HepG2 (cell line): ENCODE data around the gene ZNF670. TPM values are rescaled to one million over a fixed set of nuclear protein-coding genes. Genes with fewer than 3 reads are reported as not detected.

Source experiments
- AHDC1 ChIP-seq: sonication (generic); formaldehyde crosslinking; IDR thresholded peaks from 2 replicates; pipeline ENCODE4 v1.5.1; 2020; ENCODE audit warnings: mild to moderate bottlenecking, missing genetic modification reagents, borderline replicate concordance
- CBFB ChIP-seq: sonication (generic); formaldehyde crosslinking; IDR thresholded peaks from 2 replicates; pipeline ENCODE4 v1.4.0; 2020; ENCODE audit warnings: missing genetic modification reagents
- HMG20A ChIP-seq: IDR thresholded peaks from 2 replicates; pipeline ENCODE4 v1.6.1; 2016; ENCODE audit warnings: borderline replicate concordance
- JUND ChIP-seq: sonication (generic); formaldehyde crosslinking; IDR thresholded peaks from 2 replicates; pipeline ENCODE4 v1.8.0; 2022; ENCODE audit warnings: mild to moderate bottlenecking, missing genetic modification reagents
- KDM4B ChIP-seq: sonication (generic); formaldehyde crosslinking; IDR thresholded peaks from 2 replicates; pipeline ENCODE4 v1.4.0; 2020; ENCODE audit warnings: missing genetic modification reagents
- NFRKB ChIP-seq: fragments of 450-650 bp; IDR thresholded peaks from 2 replicates; pipeline ENCODE4 v1.6.1; 2017
- POLR2A ChIP-seq, 2 experiments: IDR thresholded peaks; 2 replicates each; pipeline ENCODE4 v1.6.1; 2011; ENCODE audit warnings: low read depth in 2 of 2, low read length in 2 of 2, mild to moderate bottlenecking in 1 of 2, moderate library complexity in 1 of 2; ENCODE audit not compliant: insufficient read depth in 1 of 2
- SATB2 ChIP-seq: sonication (generic); formaldehyde crosslinking; IDR thresholded peaks from 2 replicates; pipeline ENCODE4 v1.5.0; 2020; ENCODE audit warnings: missing genetic modification reagents
- SETDB1 ChIP-seq: sonication (generic); formaldehyde crosslinking; IDR thresholded peaks from 2 replicates; pipeline ENCODE4 v1.5.1; 2020; ENCODE audit warnings: missing genetic modification reagents, mild to moderate bottlenecking, borderline replicate concordance
- THYN1 ChIP-seq: sonication (generic); formaldehyde crosslinking; IDR thresholded peaks from 2 replicates; pipeline ENCODE4 v1.8.1; 2023; ENCODE audit warnings: low read depth, mild to moderate bottlenecking, moderate library complexity, missing genetic modification reagents, borderline replicate concordance
- ZBTB46 ChIP-seq: sonication (generic); formaldehyde crosslinking; IDR thresholded peaks from 2 replicates; pipeline ENCODE4 v1.4.0; 2020; ENCODE audit warnings: mild to moderate bottlenecking, missing genetic modification reagents, borderline replicate concordance
- ZBTB7A ChIP-seq: sonication (generic); formaldehyde crosslinking; IDR thresholded peaks from 2 replicates; pipeline ENCODE4 v1.8.0; 2022; ENCODE audit warnings: mild to moderate bottlenecking, missing genetic modification reagents
- ZFY ChIP-seq: sonication (generic); formaldehyde crosslinking; IDR thresholded peaks from 2 replicates; pipeline ENCODE4 v1.4.0; 2020; ENCODE audit warnings: missing genetic modification reagents
- ZNF207 ChIP-seq: fragments of 450-650 bp; IDR thresholded peaks from 2 replicates; pipeline ENCODE4 v1.6.1; 2016; ENCODE audit warnings: antibody characterized with exemption, borderline replicate concordance
- ZNF331 ChIP-seq: sonication (generic); formaldehyde crosslinking; IDR thresholded peaks from 2 replicates; pipeline ENCODE4 v1.4.0; 2020; ENCODE audit warnings: missing genetic modification reagents
- ZNF333 ChIP-seq: sonication (generic); formaldehyde crosslinking; IDR thresholded peaks from 2 replicates; pipeline ENCODE4 v1.4.0; 2020; ENCODE audit warnings: mild to moderate bottlenecking, missing genetic modification reagents, borderline replicate concordance
- ZNF749 ChIP-seq: sonication (generic); formaldehyde crosslinking; IDR thresholded peaks from 2 replicates; pipeline ENCODE4 v1.8.0; 2022; ENCODE audit warnings: mild to moderate bottlenecking, missing genetic modification reagents, moderate library complexity, borderline replicate concordance
- polyA plus RNA-seq, 8 experiments: library from polyadenylated mRNA; depleted of rRNA in 3 of 8; stranded (reverse) in 7 of 8; unstranded in 1 of 8; fragments of >200 nt; fragmentation: Illumina TruSeq in 4 of 8; extraction: Trizol in 4 of 8; gene quantifications; 2 replicates each; pipeline versions ENCODE4 v1.2.1 to v1.2.3, GENCODE V29; 2011 to 2016; ENCODE audit warnings: low read depth in 4 of 8, missing spikeins in 1 of 8, mixed read lengths in 1 of 8; ENCODE audit not compliant: insufficient read depth in 1 of 8
- total RNA-seq, 5 experiments: library from RNA; depleted of rRNA; stranded (reverse); fragments of >200 nt; fragmentation: Illumina TruSeq; extraction: Trizol; gene quantifications; 2 replicates each; pipeline ENCODE4 v1.2.3, GENCODE V29; 2016; ENCODE audit warnings: low read depth in 1 of 5
- TF ChIP-seq, protein P1 (sequence below): IDR thresholded peaks from 2 replicates; pipeline ENCODE4 v1.6.1; 2016
- TF ChIP-seq, protein P2 (sequence below): fragments of 450-650 bp; IDR thresholded peaks from 2 replicates; pipeline ENCODE4 v1.6.1; 2016

ZNF670 gene
- total and polyA plus RNA-seq, 2 of the 13 experiments (the other 11 are each of a cell fraction or from before 2014, with no cell fraction given): 4.2 to 10.9 TPM

DNA sequence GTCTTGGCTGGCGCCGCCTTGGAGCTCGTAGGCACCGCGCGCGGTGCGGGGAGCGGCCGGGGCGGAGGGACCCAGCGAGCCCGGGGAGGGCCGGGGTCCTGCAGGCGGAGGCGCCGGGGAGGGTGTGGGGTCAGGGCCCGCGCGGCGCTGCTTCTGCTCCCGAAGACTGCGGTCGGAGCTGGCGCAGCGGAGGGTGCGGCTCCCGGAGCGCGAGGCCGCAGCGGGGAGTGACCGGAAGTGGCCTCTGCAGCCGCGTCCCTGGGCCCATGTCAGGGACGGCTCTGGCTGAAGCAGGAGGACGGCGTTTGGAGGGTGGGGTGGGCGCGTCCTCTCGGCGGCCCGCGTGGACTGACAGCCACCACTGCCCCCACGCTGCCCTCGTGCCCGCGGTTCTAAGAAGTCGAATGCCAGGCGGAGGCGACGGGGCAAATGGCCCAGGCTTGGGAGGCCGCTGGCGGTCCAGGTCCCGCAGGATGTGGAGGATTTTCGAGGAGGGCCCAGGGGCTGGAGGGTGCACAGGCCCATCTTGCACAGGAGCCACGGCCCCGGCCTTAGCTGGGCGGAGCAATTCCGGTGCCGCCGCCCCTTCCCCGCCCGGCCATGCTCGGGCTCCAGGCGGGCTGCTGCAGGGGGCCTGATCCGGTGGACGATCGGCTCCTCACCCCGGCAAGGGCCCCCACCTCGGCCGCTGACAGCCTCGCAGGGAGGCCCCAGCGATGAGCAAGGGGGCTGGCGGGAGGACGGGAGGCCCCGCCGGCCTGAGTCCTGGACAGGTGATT lies 33.3 kb upstream of the ZNF670 start (continued):
- 0 out of 2 replicates have a peak, but pooled peaks have one; percentile 59 for TF ChIP-seq AHDC1 (CRISPR knock-in tag)
- TF ChIP-seq ZNF333 (CRISPR knock-in tag): 0 out of 2 replicates have a peak, but pooled peaks have one; percentile 60
- no peak for TF ChIP-seq ZBTB7A (CRISPR knock-in tag)
- TF ChIP-seq JUND (CRISPR knock-in tag): no peak
- TF ChIP-seq CBFB: peak; percentile 66
- TF ChIP-seq, protein P1, sequence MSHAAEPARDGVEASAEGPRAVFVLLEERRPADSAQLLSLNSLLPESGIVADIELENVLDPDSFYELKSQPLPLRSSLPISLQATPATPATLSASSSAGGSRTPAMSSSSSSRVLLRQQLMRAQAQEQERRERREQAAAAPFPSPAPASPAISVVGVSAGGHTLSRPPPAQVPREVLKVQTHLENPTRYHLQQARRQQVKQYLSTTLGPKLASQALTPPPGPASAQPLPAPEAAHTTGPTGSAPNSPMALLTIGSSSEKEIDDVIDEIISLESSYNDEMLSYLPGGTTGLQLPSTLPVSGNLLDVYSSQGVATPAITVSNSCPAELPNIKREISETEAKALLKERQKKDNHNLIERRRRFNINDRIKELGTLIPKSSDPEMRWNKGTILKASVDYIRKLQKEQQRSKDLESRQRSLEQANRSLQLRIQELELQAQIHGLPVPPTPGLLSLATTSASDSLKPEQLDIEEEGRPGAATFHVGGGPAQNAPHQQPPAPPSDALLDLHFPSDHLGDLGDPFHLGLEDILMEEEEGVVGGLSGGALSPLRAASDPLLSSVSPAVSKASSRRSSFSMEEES (CRISPR knock-in tag): peak; percentile 42
- peak; percentile 70; the same call in 1 of the 2 replicates for TF ChIP-seq ZNF749 (CRISPR knock-in tag)
- TF ChIP-seq SATB2 (CRISPR knock-in tag): no peak
- TF ChIP-seq ZFY: peak; percentile 93
- TF ChIP-seq NFRKB: no peak
- TF ChIP-seq ZNF207: no peak
- TF ChIP-seq SETDB1 (CRISPR knock-in tag): no peak
- TF ChIP-seq, protein P2, sequence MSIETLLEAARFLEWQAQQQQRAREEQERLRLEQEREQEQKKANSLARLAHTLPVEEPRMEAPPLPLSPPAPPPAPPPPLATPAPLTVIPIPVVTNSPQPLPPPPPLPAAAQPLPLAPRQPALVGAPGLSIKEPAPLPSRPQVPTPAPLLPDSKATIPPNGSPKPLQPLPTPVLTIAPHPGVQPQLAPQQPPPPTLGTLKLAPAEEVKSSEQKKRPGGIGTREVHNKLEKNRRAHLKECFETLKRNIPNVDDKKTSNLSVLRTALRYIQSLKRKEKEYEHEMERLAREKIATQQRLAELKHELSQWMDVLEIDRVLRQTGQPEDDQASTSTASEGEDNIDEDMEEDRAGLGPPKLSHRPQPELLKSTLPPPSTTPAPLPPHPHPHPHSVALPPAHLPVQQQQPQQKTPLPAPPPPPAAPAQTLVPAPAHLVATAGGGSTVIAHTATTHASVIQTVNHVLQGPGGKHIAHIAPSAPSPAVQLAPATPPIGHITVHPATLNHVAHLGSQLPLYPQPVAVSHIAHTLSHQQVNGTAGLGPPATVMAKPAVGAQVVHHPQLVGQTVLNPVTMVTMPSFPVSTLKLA: peak; percentile 20; the same call in 1 of the 2 replicates
- TF ChIP-seq THYN1 (CRISPR knock-in tag): no peak
- peak; percentile 66; the same call in 1 of the 2 replicates for TF ChIP-seq KDM4B (CRISPR knock-in tag)
- no peak for TF ChIP-seq ZBTB46
- peak; percentile 27 to 78 for TF ChIP-seq POLR2A (IDR thresholded peaks at IDR 0.05; ENCODE audit: insufficient read depth in 1 of 2, low read depth in 2 of 2, low read length in 2 of 2)
- TF ChIP-seq ZNF331: peak; percentile 49
- TF ChIP-seq HMG20A (CRISPR knock-in tag): no peak
